Neural progenitor cell (in vitro differentiated cells): ENCODE data around the gene ZIC1.

Source experiments
- CTCF ChIP-seq: fragments of 200-600 bp; sonication (generic); IDR thresholded peaks from 2 replicates; pipeline ENCODE4 v1.5.1; 2017; ENCODE audit warnings: antibody characterized with exemption, mild to moderate bottlenecking
- EZH2 ChIP-seq: fragments of 200-600 bp; sonication (generic); IDR thresholded peaks from 2 replicates; pipeline ENCODE4 v1.6.1; 2017; ENCODE audit warnings: antibody characterized with exemption, mild to moderate bottlenecking, moderate library complexity

- TF ChIP-seq CTCF (no peak), EZH2 (no peak)
Observed at GRCh38 chr3:147426931-147427330, 17.8 kb downstream of the ZIC1 start.
